SK-N-SH treated with all-trans-retinoic acid at 6 μM for 48 hours (cell line): ENCODE results near the gene SLC5A6.

Experiments used
- RARB ChIP-seq: fragments of 250-450 bp; sonication (Bioruptor Pico); IDR thresholded peaks from 2 replicates; pipeline ENCODE4 v1.8.0; 2021; ENCODE audit warnings: mild to moderate bottlenecking, moderate library complexity
- ZNF565 ChIP-seq: fragments of 450-650 bp; formaldehyde crosslinking; conservative IDR thresholded peaks from 2 replicates; pipeline ENCODE4 v1.5.0; 2020; ENCODE audit warnings: low read depth, mild to moderate bottlenecking, moderate library complexity

DNA sequence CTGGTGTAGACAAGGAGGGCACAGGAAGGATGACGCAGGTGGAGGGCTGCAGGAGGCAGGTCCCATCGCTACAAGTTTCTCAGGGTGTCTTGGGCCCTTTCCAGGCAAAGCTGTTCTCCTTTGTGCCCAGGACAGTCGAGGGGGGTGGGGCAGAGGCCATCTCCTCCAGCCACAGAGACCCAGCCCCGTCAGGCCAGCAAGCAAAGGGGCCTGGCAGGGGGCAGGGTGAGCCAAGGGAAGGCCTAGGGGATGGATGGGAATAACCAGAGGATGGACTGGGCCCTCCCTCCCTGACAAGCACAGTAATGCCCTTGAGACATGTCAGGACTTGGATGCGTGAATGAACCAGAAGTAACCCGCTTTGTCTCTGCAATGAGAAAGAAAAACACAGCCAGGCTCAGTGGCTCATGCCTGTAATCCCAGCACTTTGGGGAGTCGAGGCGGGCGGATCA lies 57.0 kb downstream of the SLC5A6 start:
- TF ChIP-seq RARB (no peak), ZNF565 (CRISPR knock-in tag) (no peak)
